DND-41 (cell line): ENCODE measurements around the gene MEAF6.
"Not testable (repeated sequence)": the region's sequence is repeated elsewhere in the genome, so short reads cannot be mapped to it uniquely, and the experiment has no call there.

Source experiments
- ATAC-seq: fragments of 200-7000 bp; cut with Tn5 transposase; 3 replicates; pipeline ENCODE4 v1.9.1; 2021; ENCODE audit warnings: low read depth; ENCODE audit not compliant: insufficient read depth
- DNase-seq: peaks from one replicate; pipeline ENCODE4 v3.0.0-alpha.2; 2020
- H2AFZ ChIP-seq: 2 replicates; pipeline ENCODE4 v1.6.0; 2012; ENCODE audit warnings: low read depth, low read length
- H3K27ac ChIP-seq: 2 replicates; pipeline ENCODE4 v1.5.1; 2012; ENCODE audit warnings: low read length, inconsistent platforms
- H3K27me3 ChIP-seq: fragments of 200-600 bp; sonication (generic); 2 replicates; pipeline ENCODE4 v1.6.0; 2012; ENCODE audit warnings: low read length, mild to moderate bottlenecking, inconsistent platforms; ENCODE audit not compliant: insufficient read depth, poor library complexity
- H3K36me3 ChIP-seq: 2 replicates; pipeline ENCODE4 v1.5.1; 2012; ENCODE audit warnings: low read length, inconsistent platforms; ENCODE audit not compliant: insufficient read depth
- H3K4me1 ChIP-seq: 2 replicates; pipeline ENCODE4 v1.5.1; 2012; ENCODE audit warnings: mild to moderate bottlenecking, low read length; ENCODE audit not compliant: insufficient read depth
- H3K4me2 ChIP-seq: 2 replicates; pipeline ENCODE4 v1.6.0; 2012; ENCODE audit warnings: mild to moderate bottlenecking, moderate library complexity, low read length, inconsistent platforms; ENCODE audit not compliant: insufficient read depth
- H3K4me3 ChIP-seq, 2 experiments: fragments of 200-600 bp in 1 of 2; shearing (Covaris generic) in 1 of 2; 2 replicates each; pipeline ENCODE4 v1.5.1; 2012 to 2016; ENCODE audit warnings: inconsistent platforms in 2 of 2, low read length in 2 of 2, mild to moderate bottlenecking in 2 of 2, low read depth in 1 of 2, moderate library complexity in 1 of 2
- H3K79me2 ChIP-seq: 2 replicates; pipeline ENCODE4 v1.6.0; 2012; ENCODE audit warnings: low read length, inconsistent platforms; ENCODE audit not compliant: insufficient read depth
- H3K9ac ChIP-seq: 2 replicates; pipeline ENCODE4 v1.6.0; 2012; ENCODE audit warnings: low read depth, mild to moderate bottlenecking, inconsistent platforms, low read length, moderate library complexity
- H3K9me3 ChIP-seq: 2 replicates; pipeline ENCODE4 v1.5.1; 2012; ENCODE audit warnings: low read length, moderate library complexity, mild to moderate bottlenecking, inconsistent platforms; ENCODE audit not compliant: insufficient read depth, severe bottlenecking
- H4K20me1 ChIP-seq: 2 replicates; pipeline ENCODE4 v1.6.0; 2012; ENCODE audit warnings: low read length; ENCODE audit not compliant: insufficient read depth
- CTCF ChIP-seq: IDR thresholded peaks from 2 replicates; pipeline ENCODE4 v1.5.1; 2012; ENCODE audit warnings: borderline replicate concordance, low read length, moderate library complexity, mild to moderate bottlenecking; ENCODE audit not compliant: poor library complexity, severe bottlenecking; ENCODE audit errors: extremely low read depth
- EZH2 ChIP-seq: IDR thresholded peaks from 3 replicates; pipeline ENCODE4 v1.6.1; 2012; ENCODE audit warnings: borderline replicate concordance, low read depth, mild to moderate bottlenecking, moderate library complexity, low read length, inconsistent platforms; ENCODE audit not compliant: severe bottlenecking

MEAF6 gene

GRCh38 chr1:37560401-37561132 is 46.0 kb upstream of the MEAF6 start:
- TF ChIP-seq CTCF, result no peak
- no peak for TF ChIP-seq EZH2
- ATAC-seq, result no peak
- no peak overlapping the region for H3K4me3 ChIP-seq
- H3K27ac ChIP-seq, result no peak overlapping the region
- no peak overlapping the region for H3K9ac ChIP-seq
- no peaks in the 10 kb centered on the region for H3K4me1 ChIP-seq
- H3K4me2 ChIP-seq, result no peak overlapping the region
- H3K27me3 ChIP-seq, result no peaks in the 10 kb centered on the region
- H2AFZ ChIP-seq, result no peak overlapping the region
- peaks cover 8% of the 10 kb centered on the region for H3K36me3 ChIP-seq
- H3K79me2 ChIP-seq, result no peaks in the 10 kb centered on the region
- no peak for DNase-seq
- H4K20me1 ChIP-seq, result no peaks in the 10 kb centered on the region
- no peaks in the 10 kb centered on the region for H3K9me3 ChIP-seq

GRCh38 chr1:37559957-37560379 is 45.4 kb upstream of the MEAF6 start:
- H3K4me3 ChIP-seq, H3K9me3 ChIP-seq, H3K9ac ChIP-seq, H3K36me3 ChIP-seq, H3K4me1 ChIP-seq, H3K79me2 ChIP-seq, DNase-seq, H2AFZ ChIP-seq, ATAC-seq, H3K27me3 ChIP-seq, H3K27ac ChIP-seq, H3K4me2 ChIP-seq, H4K20me1 ChIP-seq: not testable (repeated sequence)

GRCh38 chr1:37559080-37559479 is 44.5 kb upstream of the MEAF6 start:
- no peak for ATAC-seq
- Histone ChIP-seq H3K4me2 (no peak overlapping the region), H3K9ac (no peak overlapping the region), H3K9me3 (peaks cover 4% of the 10 kb centered on the region), H3K4me3 (no peak overlapping the region), H3K4me1 (peaks cover 5% of the 10 kb centered on the region), H2AFZ (no peak overlapping the region), H3K27me3 (no peaks in the 10 kb centered on the region), H3K27ac (no peak overlapping the region), H4K20me1 (no peaks in the 10 kb centered on the region), H3K36me3 (no peaks in the 10 kb centered on the region), H3K79me2 (peaks cover under 1% of the 10 kb centered on the region)
- no peak for DNase-seq
- no peak for TF ChIP-seq CTCF
- TF ChIP-seq EZH2, result no peak

- H3K9ac ChIP-seq, result no peak overlapping the region; the same call in 1 of the 2 replicates
- H3K4me3 ChIP-seq, result no peak overlapping the region
- H3K4me1 ChIP-seq, result peaks cover 7% of the 10 kb centered on the region
- ATAC-seq (no peak), DNase-seq (no peak)
- no peaks in the 10 kb centered on the region for H3K36me3 ChIP-seq
- peaks cover 4% of the 10 kb centered on the region; the same call in 1 of the 2 replicates for H4K20me1 ChIP-seq
- H3K9me3 ChIP-seq, result peaks cover 4% of the 10 kb centered on the region
- no peaks in the 10 kb centered on the region for H3K27me3 ChIP-seq
- no peak overlapping the region for H3K27ac ChIP-seq
- H3K4me2 ChIP-seq, result no peak overlapping the region
- H2AFZ ChIP-seq, result no peak overlapping the region
- H3K79me2 ChIP-seq, result peaks cover 8% of the 10 kb centered on the region
- TF ChIP-seq EZH2 (no peak), CTCF (no peak)
These were observed 43.8 kb upstream of the MEAF6 start for GRCh38 chr1:37558411-37558810.
